GM19238 (cell line): Measurements from ENCODE around the gene RNF141.
A peak's percentile ranks its signal among the peaks of the same experiment; 100 is the strongest.

ENCODE experiments used
- DNase-seq: peaks from one replicate; pipeline ENCODE4 v3.0.0; 2011; ENCODE audit warnings: low spot score; ENCODE audit not compliant: insufficient read length

The RNF141 gene

DNA sequence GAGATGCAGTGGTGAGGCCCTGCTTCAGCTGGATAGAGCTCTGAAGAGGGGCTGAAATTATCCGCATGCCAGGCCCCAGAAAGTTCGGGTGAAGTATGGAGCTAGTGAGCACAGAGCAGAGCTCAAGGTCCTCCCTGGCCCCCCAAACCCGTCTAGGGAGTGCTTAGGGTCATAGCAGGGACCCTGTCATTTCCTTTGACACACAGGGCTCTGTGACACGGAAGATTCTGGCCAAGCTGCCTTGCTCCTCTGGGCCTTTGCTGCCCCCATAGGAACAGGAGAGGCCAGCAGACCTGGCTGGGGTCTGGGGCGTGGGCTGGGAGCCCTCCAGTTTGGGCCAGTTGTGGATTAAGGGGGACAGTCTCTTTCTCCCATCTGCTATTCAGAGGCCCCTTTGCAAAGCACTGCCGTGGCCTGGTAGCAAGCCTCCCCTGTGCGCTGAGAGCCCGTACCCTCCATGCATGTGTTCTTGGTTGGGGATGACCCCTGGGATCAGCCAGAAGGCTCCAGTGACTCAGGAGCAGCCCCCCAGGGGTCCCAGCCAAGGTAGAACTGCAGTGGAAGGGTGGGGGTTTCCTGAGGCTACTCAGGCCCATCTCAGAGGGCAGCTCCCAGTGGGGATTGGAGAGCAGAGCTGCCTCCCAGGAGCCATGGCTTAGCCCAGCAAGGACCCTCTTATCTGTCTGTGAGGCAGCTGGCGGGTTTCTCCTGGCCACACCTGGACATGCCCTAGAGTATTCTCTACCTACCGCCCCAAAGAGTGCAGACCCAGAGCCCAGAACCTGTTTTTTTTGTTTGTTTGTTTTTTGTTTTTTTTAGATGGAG, 42.3 kb downstream of the RNF141 start:
- no peak for DNase-seq

DNA sequence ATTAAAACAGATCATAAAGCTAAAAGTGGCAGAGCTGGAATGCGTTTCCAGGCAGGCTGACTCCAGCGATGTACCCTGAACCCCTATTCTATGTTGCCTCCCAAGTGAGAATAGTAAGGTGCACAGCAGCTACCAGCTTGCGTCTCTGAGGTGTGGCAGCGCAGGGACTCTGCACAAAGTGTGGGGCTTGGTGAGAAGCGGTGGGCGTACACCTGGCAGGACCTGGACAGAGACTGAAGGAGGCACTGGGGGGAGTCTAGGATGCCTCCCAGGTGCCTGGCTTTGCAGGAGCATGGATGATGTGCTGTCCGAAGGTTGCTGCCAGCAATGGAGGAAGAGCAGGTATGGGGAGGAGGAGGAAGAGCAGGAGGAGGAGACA, 43.0 kb downstream of the RNF141 start:
- no peak for DNase-seq

DNA sequence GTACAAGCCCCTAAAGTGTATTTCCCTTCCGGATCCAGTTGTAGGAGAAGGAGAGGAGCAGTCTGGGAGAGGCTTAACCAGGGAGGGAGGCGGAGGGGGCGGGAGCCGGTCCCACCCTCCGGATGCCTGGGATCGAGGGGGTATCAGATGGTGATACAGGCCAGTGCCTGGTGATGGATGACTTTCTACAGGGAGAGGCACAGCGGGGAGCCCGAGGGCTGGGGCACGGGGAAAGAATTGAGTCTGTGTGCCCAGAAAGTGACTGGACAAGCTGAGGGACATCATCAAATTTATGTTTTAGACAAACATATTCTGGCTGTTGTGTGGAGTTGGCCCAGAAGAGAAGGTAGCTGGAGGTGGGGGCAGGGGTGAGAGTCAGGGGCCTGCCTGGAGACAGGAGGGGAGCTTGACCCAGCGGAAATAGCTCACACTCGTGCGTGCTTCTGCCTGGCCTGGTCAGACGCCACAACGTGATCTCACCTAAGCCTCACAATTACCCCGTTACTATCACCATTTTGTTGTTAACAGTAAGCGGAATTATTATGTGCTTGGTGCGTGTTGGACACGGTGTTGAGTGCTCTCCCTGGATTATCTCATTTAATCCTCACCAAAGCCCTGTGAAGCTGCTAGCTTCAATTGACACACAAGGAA, 43.5 kb downstream of the RNF141 start:
- no peak for DNase-seq

DNA sequence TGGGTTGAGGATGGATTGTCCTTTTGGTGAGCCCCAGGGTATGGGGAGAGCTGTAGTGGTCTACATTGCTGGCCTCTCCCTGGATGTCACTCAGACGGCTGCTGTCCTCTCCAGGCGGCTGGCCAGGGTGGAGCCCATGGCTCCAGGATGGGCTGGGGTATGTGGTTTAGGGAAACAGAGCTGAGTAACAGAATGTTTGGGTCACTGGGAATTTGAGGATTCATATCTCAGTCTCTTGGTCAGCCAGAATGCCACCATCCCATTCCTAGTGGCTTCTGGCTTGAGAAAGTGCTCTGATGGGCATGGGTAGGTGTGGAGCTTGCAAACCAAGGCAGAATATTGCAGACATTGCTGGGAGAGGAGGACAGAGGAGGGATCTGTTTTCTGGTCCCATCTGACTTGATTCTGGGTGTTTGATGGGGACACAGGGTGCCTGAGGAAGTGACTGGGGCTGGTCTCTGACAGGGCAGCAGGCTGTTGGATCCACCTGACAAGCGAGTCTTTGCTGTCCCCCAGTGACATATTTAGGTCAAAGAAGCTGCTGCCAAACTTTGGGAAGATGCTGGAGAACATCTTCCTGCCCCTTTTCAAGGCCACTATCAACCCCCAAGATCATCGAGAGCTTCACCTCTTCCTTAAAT, 44.6 kb downstream of the RNF141 start:
- no peak for DNase-seq

DNA sequence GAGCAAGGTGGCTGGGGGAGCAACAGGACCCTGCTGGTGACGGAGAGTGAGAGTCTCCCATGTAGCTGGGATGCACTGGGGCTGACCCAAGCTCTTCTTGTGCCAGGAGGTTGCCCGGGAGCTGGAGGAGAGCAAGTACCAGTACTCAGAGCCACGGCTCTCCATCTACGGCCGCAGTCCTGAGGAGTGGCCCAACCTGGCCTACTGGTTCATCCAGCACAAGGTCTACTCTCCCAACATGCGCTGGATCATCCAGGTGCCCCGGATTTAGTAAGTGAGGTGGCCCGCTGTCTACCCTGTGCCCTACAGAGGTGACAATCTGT, 45.6 kb downstream of the RNF141 start:
- DNase-seq = no peak

DNA sequence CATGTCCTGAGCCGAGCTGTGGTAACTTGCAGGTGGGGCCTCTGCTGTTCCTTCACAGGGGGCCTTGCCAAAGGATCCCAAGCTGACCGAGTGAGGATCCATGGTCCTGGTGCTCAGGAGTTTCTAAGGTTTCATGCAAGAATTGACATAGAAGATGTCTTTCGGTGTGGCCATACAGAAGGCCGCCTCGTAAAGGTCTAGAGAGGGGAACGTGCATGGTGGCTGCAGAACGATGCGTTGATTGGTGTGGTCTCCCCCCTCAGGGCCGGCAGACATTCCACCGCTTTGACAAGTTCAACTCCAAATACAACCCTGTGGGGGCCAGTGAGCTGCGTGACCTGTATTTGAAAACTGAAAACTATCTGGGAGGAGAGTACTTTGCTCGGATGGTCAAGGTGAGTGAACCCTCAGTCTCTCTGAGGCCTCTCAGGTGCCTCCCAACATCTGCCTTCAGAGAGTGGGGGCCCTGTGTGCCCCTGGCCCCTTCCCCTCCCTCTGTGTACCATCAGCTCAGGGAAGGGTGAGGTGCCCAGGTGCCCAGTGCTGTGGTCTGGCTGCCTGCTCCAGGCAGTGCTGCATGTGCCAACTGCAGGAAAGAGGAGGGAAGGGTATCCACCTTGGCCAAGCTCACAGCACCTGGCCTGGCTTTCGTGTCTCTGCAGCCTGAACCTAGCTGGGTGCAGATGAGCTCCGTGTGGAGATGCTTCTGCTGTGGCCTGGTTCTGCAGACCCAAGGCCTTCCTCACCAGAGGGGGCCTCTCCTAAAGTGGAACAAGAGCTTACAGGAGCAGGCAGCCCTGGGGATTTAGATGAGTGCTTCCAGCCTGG, 46.1 kb downstream of the RNF141 start:
- DNase-seq = no peak

DNA sequence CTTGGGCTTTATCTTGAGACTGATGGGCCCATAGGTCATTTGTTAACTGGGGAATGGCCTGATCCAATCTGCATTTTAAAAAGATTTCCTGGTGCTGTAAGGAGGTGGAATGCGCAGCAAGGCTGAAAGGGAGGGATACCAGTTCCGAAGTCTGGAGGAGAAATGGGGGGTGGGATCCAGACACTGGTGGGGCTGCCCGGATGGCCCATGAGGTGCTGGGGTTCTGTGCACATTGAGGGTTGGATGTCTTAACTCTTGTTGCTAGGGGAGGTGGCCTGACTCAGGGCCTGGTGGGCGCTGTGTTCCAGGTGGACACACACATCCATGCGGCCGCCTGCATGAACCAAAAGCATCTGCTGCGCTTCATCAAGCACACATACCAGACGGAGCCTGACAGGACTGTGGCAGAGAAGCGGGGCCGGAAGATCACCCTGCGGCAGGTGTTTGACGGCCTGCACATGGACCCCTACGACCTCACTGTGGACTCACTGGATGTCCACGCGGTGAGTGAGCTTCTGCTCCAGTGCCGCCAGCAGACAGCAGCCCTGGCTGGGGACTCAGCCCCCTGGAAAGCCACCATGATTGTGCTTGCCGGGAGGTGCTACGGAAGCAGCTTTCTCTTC, 47.8 kb downstream of the RNF141 start:
- no peak for DNase-seq

DNA sequence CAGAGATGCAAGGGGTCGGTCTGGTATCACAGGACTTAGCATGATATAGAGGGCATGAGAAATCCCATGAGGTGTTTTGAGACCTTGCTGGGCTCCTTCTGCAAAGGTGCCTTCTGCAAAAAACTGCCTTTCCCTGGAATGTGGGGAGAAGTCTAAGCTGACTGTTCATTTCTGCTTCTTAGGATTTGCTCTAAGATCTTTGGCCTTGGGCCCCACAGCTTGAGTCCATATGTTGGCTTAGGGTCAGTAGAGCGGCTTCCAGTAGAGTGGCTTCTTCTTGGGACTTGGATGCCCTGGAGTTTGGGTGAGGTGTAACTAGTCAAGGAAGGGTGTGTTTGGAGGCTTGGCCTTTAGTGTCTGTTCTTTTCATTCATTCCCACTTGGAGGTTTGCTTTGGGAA, 48.9 kb downstream of the RNF141 start:
- DNase-seq = no peak

DNA sequence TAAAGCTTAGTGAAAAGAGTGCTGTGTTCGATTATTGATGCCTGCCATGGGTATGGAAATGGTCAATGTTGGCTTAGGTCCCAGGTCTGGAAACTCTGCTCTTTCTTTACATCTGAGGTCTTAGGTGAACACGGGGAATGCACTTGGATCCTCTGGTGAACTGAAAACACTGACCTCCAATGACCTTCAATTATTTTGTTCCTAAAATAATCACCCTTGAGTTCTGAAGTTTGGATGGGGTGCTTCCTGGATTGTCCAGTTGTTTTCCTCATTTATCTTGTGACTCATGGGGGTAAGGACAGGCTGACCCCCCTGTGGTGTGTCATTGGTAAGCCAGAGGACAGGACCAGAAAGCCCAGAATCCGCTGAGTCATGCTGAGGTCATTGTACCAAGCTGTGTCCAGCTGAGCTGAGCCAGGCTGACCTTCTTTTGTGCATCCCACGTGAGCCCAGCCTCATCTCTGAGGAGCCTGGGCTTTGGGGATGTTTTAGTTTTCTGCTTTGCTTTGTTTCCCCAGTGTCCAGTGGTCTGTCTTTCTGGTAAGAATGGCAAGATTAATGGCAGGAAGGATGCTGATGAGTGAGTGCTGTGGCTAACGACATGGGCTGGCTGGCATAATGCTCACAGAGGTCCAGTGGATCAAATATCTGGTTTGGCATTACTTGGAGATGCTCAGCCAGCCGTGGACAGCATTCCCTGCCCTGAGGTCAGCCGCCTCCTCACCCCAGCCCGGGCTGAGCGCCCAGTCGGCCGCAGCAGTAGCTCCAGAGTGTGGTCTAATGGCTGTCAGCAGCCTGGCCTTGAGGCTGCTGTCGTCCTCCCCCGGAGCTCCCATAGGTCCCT, 50.4 kb downstream of the RNF141 start:
- DNase-seq = no peak

DNA sequence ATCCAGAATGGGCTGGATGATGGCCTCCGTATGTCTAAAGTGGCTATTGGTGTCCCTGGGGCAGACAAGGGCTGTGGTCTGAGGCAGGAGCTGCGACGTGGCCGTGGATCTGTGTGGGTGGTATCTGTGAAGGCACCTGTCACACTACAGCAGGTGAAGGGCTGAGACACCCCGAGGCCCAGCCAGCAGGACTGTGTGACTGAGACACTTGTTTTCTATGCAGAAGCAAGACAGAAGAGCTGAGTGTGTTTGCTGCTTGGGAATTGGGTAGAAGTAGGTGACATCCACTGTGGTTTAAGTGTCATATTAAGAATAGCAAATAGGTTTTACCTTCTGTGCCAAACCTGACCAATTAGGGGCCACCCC, 51.0 kb downstream of the RNF141 start:
- no peak for DNase-seq

DNA sequence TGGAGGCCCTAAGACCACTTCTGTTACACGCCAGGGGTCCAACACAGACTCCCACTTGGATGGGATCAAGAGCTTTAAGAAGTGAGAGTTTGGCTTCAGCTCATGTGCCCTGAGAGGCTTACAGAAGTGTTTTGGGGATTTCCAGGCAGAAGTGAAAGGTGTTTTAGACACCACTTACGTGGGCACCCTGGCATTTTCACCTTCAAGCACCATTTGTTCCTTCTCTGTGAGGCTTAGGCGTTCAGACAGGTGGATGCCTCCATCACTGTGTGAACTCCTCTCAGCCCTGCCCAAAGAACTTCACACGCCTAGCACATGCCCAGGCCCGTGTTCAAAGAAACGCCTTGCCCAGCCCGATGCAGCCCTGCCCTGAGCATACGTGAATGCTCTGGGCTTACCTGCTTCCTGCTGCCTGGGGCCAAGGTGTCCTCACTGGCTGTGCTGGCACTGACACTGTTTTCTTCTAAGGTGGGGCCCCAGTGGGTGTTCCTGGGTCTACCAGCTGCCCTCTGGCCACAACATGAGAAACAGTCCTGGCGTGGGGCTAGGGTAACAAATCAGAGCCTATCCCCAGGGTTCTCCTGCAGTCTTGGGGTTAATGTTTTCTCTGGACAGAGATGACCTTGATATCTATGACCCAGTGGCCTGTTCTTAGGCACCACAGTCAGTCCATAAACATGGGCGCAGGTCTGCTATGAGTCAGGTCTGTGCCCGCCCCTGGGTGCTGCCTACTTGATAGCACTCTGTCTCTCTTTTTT, 51.9 kb downstream of the RNF141 start:
- peak; percentile 32 for DNase-seq

DNA sequence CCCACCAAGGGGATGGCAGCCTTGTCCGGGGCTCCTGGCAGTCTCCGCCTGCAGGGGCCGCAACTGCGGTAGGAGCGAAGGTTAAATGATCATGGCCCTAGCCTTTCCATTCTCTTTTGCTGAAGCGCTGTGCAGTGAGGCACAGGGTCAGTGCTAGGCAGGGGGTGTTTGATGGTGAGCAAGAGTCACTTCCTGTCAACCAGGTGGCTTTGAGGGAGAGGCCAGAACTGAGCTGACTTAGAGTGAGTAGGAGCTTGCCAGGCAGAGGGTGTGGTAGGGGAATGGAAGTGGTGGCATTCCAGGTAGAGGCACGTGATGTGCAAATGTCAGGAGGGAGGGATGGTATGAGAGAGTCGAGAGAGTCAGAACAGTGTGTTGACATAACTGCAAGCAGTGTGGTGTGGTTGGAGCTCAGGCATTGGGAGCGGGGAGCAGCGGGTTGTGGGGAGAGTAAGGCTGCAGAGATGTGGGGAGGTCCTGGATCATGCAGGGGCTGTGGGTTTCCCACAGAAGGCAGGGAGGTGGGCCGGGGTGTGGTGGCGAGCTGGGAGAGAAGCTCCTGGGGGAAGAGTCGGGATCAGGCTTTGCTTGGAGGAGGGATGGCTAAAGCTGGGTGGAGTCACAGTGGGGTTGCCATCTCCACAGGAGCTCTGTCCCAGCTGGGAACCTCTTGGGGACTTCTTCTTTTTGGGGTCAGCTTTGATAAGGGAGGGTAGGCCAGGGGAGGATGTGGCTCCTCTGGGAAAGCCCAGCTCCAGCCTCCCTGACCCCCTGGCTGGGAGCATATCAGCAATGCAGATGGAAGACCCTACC, 52.7 kb downstream of the RNF141 start:
- no peak for DNase-seq

DNA sequence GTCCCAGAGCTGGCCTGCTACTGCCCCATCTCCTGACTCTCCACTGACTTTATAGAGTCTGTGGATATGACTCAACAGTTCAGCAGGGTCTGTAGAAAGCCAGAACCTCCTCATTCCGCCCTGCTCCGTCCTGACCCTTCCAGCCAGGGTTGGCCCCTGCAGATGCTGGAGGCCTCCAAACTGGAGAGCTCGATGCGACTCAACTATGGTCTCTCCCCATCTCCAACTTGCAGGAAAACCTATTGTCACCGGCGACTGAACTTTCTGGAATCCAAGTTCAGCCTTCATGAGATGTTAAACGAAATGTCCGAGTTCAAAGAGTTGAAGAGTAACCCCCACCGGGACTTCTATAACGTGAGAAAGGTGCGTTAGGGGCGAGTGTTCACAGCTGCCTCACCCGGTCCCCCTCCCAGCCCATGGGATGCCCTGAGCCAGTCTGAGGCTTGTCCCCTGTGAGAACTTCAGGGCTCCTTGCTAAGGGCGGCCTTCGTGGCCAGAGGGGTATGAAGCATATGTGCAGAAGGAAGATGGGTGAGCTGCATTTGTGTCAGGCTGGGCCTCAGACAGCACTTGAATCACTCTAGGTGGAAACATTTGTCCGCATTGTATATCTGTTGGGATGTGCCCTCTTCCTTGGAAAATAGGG, 53.9 kb downstream of the RNF141 start:
- DNase-seq = no peak

DNA sequence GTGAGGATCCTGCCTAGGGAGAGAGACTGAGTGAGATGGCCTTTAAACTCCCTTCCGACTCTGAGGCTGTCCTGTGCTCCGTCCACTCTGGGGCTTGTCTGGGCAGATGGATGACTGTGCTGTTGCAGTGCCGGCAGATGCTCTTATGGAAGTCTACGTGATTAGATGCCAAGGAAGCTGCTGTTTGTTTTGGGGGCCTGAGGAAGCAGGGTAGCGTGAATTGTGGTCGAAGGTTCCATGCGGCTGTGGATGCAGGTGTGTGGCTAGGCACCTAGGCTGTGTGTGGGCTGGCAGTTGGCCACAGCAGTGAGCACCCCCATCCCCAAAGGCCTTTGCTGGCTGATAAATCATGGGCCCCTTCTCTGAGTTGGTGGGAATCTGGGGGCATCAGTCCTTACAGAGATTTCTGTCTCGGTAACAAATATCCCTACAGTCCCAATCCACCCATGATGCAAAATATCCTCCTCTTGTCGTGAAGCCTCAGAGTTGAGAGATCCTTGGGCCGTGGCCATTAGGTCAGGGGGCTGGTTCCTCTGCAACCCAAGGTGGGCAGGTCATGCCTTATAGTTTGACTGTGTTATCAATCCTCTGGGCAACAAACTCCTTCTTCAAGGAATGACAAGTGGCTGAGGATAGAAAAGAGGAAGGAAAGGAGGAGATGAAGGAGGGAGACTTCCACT, 54.7 kb downstream of the RNF141 start:
- DNase-seq = no peak

DNA sequence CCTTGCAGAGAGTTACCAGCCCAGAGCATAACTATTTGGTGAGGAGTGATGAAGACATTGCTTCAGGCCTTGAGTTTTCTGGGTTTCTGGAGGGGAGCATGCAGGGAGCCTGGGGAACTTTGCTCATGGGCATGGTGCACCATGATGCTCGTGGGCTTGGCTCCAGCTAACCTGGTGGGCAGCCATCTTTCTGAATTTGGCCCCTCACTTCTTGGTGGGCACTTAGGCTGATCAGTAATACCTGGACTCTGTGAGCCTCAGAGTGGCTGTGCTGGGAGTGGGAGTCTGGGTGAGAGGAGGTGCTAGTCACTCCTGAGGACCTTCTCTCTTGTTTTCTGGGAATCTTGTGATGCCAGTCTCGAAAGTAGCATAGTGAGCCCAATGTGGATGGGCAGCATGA, 55.3 kb downstream of the RNF141 start:
- DNase-seq = no peak

DNA sequence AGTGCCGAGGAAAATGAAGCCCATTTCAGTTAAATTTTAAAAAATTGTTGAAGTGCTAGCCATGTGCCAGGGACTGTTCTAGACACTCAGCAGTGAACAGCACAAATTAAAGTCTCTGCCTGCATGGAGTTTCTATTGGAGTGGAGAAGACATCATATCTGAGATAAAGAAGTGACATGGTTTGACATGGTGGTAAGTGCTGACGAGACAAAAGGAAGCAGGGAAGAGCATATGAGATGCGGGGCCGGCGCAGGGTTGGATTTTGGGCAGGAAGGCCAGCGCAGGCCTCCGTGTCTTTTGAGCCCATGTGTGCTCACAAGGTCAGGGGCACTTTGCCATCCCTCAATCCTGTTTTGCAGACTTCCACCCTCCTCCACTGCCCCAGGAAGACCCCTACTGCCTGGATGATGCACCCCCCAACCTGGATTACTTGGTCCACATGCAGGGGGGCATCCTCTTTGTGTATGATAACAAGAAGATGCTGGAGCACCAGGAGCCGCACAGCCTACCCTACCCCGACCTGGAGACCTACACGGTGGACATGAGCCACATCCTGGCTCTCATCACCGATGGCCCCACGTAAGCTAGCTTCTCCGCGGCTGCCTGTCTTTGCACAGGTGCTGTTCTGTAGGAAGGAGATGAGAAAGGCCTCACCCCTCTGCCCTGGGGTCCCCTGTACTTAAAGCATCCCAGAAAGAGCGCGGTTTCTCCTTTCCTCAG, 56.4 kb downstream of the RNF141 start:
- DNase-seq = no peak

DNA sequence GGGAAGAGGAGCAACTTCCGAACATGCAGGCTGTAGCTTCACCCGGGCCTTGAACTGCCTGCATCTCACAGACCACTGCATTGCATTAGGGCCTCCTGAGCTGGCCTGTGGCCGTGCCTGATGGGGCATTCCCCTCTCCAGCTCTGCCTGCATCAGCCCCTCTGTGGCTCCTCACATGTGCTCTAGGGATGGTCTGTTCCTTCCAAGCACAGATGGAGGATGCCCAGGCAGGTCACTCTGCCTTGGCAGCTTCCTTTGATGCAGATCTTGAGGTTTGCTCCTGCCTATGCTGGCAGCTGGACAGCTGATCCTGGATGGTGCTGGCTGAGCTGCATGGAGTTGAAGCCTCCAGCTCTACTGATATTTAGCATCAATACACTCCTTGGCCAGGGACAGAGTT, 57.4 kb downstream of the RNF141 start:
- no peak for DNase-seq
